Measurements from ENCODE around the gene TNRC6B.
"Not testable (repeated sequence)": the region's sequence is repeated elsewhere in the genome, so short reads cannot be mapped to it uniquely, and the experiment has no call there.

The TNRC6B gene

DNA sequence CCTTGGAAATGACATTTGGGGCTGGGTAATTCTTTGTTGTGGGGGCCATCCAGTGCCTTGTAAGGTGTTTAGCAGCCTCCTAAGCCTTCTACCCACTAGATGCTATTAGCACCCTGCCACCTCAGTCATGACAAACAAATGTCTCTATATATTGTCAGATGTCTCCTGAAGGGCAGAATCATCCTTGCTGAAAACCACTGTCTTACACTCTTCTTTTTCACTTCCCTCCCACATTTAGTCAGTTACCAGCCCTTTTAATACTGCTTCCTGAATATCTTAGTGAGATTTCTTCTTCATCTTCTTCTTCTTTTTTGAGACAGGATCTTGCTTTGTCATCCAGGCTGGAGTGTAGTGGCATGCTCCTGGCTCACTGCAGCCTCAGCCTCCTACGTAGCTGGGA lies 33.1 kb downstream of the TNRC6B start:
- in situ Hi-C loops (cut with MboI; ENCODE audit: low sequenced_read_pairs), result no loop called here

DNA sequence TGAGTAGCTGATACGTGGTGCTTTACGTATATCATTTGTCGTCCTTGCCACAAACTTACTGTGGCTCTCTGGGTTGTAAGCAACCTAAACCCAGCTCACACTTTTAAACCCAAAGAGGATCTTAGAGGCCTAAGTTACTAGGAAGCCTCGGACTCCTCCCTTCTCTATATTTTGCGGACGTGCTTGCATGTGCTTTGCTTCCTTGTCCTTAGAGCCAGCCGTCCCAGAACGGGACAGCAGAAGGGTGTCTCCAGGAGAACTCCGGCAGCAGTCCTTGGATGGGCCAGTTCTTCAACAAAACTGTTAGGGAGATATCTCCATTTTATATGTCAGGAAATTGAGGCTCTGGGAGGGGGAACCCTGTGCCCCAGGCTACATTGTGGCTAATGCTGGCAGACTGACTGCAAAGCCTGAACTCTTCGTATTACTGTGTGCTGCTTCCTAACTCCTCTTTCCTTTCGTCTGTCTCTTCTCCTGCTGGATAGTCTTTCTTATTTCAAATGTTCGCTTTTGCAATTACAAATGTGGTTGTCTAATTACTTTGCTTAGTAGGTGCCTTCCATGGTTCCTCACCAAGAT lies 33.8 kb downstream of the TNRC6B start:
- in situ Hi-C loops (cut with MboI; ENCODE audit: low sequenced_read_pairs), result no loop called here

DNA sequence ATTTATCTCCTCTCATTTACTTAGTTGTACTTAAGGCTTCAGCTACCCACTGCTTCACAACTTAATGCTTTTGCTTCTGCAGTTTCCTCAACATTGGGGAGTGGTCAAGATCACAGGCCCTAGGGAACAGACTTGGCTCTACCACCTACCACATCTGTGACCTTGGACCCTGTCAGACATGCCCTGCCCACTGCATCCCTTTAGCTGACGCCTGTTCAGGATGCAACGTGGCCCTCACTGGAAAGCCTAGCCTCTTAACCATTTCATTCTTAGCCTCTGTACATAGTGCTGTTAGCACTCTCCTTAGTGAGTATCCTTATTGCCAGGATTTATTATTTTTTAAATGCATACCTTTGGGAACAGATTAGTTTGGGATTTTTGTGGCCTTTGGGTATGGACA lies 34.4 kb downstream of the TNRC6B start:
- in situ Hi-C loops (cut with MboI; ENCODE audit: low sequenced_read_pairs), result no loop called here

DNA sequence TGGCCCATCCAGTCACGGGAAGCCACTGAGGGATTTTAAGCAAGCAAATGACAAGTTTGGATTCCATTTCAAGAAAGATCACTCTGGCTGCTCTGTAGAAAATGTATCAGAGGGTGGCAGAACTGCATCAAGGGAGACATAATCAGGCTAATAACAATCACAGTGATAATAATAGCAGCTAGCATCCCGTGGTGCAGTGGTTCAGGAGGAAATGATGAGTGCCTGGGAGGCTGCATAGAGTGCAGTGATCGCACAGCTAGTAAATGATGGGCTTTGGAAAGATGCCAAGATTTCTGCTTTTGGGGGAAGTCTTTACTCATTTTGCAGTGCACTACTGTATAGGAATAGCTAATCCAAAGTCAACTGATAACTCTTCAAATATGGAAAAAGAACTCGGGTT lies 35.8 kb downstream of the TNRC6B start:
- in situ Hi-C loops (cut with MboI; ENCODE audit: low sequenced_read_pairs), result no loop called here

DNA sequence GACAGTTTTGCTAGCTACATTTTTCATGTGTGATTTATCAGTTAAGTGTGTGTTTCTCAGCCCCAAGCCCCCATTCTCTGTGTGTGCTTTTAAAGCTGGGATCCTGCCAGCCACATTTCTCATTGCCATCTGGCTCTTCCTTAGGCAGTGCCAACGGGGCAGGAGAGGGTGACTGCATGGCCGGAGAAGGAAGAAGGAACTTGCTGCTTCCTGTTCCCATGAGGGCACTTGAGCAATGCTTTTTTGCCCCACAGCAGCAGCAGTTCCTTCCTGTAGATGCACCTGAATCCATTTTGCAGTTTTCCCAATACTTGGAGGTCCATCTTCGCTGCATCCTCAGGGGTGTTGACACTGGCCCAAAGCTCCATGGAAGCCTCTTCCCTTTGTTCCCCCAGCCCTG lies 37.5 kb downstream of the TNRC6B start:
- in situ Hi-C loops (cut with MboI; ENCODE audit: low sequenced_read_pairs), result no loop called here

DNA sequence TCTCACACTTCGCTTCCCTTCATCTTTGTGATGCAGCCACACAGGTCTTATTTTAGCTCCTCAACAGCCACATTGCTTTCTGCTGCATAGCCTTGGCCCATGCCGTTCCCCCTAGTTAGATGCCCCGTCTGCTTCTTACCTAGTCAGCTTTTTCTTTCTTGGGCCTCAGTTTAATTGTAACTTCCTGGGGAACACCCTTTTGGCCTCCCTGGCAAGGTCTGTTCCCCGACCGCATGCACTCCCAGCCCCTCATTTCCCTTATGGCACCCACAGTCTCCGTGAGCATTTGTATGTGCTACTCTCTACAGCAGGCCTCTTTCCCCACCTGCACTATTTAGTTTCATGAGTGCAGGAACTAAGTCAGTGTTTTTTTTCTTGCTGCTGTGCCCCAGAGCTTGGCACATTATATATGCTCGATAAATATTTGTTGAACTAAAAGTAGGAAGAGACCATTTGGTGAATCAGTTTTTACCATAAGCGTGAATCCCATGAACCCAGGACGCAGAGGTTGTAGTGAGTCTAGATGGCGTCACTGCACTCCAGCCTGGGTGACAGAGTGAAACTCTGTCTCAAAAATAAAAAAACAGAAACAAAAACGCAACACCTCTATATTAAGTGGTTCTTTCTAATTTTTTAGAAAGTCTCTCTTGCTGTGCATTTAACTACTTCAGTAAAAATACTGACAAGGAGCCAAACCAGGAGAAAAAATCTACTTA lies 38.5 kb downstream of the TNRC6B start:
- in situ Hi-C loops (cut with MboI; ENCODE audit: low sequenced_read_pairs), result no loop called here

DNA sequence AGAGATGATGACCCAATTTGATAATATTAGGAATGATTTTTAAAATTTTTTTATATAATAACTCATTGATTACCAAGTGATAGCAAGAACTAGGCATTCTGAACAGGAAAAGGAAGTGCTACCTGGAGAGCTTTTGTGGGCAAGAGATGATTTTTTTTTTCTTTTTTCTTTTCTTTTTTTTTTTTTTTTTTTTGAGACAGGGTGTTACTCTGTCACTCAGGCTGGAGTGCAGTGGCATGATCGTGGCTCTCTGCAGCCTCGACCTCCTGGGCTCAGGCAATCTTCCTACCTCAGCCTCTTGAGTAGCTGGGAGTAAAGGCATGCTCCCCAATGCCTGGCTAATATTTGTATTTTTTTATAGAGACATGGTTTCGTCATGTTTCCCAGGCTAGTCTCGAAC lies 40.4 kb downstream of the TNRC6B start:
- in situ Hi-C loops (cut with MboI; ENCODE audit: low sequenced_read_pairs), result no loop called here

DNA sequence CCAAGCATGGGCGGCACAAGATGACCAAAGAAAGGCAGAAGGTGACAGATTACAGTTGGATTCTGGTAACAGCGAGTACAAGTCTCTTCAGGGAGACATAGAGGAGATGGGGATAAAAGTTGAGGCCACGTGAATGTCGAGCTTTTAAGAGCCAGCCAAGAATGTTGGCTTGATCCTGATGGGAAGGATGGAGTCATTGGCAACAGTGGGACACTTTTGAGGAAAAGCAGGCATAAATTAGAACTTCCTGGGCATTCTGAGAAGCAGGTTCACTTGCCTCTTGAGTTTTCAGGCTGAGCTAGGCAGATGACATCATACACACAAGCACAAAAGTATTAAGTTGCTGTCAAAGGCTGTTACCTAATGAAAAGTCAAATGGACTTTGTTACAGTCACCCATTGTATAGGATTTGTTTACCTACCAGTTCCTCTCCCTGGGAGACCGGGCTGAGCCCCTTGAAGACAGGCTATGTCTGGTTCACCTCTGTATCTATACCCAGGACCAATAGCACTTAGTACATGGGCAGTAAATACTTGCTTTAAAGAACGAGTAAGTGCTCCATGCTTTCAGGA lies 41.1 kb downstream of the TNRC6B start:
- in situ Hi-C loops (cut with MboI; ENCODE audit: low sequenced_read_pairs), result no loop called here

DNA sequence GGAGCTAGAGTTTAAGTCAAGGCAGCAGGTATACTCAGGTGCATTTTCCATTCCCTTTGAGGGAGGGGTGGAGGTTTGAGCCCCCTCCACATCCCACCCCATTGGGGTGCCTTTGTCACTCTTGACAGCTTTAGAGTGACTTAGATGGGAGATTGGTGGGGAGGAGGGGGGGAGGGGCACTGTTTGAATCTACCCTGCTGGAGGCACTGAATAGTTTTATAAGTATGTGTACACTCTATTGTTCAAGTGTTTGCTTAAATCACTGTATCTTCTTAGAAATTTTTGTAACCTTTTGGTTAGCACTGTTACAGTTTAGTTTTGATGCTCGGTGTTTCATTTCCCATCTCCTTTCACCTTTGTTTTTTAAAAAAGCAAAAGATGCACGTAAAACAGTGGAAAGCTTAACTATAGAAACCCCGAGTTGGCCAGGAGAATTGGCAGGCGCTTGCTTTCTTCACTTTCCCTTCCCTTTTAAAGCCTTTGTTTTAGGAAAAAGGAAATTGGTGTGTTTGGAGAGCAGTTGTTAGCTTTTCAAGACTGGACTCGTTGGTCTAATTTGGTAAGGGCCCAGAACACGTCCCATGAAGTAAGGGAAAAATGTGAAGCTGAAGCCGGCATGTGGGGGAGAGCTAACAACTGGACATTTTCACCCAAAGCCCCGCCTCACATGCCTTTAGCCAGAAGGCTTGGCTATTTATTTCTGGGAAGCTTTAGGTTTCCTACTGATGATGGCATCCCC lies 42.8 kb downstream of the TNRC6B start:
- in situ Hi-C loops (cut with MboI; ENCODE audit: low sequenced_read_pairs), result no loop called here

DNA sequence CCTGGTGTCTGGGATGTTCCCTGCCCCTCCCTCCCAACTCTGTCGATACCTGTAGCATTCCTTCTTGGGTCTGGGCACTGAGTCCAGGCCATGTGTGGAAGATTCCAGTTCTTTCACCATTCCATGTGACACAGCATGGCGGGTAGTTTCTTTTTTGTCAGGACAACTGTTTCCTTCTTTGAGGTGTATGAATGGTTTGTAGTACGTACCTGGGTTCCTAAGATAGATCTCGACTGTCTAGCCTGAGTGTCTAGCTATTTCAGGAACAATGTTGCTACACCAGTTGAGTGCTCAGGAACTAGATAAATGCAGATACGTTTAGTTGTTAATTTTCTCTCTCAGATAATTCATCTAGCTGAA lies 43.3 kb downstream of the TNRC6B start:
- in situ Hi-C loops (cut with MboI; ENCODE audit: low sequenced_read_pairs), result no loop called here

DNA sequence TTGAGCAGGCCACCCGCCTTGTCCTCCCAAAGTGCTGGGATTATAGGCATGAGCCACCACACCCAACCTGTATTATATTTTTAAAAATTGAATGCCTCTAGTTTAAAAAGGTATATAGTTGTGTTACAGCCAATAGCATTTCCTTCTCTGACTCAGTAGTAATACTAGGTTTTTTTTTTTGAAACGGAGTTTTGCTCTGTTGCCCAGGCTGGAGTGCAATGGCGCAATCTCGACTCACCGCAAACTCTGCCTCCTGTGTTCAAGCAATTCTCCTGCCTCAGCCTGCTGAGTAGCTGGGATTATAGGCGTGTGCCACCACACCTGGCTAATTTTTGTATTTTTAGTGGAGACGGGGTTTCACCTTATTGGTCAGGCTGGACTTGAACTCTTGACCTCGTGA lies 45.3 kb downstream of the TNRC6B start:
- in situ Hi-C loops (cut with MboI; ENCODE audit: low sequenced_read_pairs), result not testable (repeated sequence)

DNA sequence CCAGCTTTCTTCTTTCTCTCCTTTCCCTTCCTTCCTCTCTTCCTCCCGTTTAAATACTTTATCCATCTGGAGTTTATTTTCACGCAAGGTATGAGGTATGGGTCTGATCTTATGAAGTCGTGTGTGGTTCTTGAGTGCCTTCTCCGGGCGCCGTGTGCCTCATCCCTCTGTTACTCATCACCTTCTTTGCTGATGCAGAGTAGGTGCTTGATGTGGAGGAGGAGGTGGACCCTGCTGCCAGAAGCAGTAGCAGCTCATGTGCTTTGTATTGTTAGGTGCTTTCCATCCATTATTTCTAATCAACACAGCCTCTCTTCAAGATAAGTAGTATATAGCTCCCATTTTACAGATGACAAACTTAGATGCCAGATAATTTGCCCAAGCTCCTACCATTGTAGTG lies 47.0 kb downstream of the TNRC6B start:
- in situ Hi-C loops (cut with MboI; ENCODE audit: low sequenced_read_pairs), result no loop called here

DNA sequence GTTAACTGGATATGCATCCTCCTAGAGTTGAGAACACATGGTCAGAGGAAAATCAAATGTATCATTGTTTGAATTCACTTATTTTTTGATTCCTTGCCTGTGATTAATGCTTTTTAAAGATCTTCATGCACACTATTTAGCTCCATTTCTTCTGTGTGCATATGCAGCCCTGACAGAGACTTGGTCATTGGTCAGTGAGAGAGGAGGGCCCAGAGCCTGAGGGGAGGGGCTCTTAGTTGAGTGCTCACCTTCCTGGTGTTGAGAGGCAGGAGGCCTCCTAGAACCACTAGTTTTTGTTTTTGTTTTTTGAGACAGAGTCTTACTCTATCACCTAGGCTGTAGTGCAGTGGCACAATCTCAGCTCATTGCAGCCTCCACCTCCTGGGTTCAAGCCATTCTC lies 48.9 kb downstream of the TNRC6B start:
- in situ Hi-C loops (cut with MboI; ENCODE audit: low sequenced_read_pairs), result no loop called here

DNA sequence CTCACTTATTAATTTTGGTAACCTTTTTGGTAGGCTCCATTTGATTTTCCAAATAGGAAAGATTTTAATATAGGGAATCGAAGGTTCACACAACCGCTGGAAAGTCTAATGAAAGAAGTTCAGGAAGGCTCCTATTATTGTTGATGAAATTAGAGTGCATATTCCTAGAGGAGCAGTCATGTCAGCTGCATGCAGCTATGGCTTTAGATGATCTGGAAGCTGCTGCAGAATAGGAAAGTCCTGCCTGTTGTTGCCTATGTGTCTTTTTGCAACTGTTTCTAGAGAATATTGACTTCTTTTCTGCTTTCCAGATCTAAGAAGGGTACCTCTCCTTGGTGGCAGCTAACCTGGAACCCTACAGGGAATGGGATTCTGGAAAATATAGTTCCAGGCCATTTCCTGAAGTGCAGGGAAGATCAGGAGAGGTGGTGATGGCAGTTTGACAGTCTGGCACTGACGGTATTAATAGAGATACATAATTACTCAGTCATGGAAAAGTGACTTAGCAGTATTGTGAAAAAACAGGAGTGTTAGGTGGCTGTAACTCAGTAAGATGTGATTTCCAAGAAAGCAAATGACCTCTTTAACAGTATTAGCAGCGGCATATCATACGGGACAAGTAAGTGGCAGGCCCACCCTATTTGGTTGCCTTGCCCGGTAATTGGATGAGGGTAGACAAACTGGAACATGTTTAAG lies 54.0 kb downstream of the TNRC6B start:
- in situ Hi-C loops (cut with MboI; ENCODE audit: low sequenced_read_pairs), result no loop called here

DNA sequence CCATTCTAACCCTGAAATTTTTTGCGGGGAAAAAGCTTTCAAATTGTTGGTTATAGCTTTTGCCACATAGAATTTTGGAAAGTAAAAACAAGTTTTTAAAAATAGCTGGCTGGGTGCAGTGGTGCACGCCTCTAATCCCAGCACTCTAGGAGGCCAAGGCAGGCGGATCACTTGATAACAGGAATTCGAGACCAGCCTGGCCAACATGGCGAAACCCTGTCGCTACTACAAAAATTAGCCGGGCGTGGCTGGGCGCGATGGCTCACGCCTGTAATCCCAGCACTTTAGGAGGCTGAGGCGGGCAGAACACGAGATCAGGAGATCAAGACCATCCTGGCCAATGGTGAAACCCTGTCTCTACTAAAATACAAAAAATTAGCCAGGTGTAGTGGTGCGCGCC lies 54.9 kb downstream of the TNRC6B start:
- in situ Hi-C loops (cut with MboI; ENCODE audit: low sequenced_read_pairs), result no loop called here

DNA sequence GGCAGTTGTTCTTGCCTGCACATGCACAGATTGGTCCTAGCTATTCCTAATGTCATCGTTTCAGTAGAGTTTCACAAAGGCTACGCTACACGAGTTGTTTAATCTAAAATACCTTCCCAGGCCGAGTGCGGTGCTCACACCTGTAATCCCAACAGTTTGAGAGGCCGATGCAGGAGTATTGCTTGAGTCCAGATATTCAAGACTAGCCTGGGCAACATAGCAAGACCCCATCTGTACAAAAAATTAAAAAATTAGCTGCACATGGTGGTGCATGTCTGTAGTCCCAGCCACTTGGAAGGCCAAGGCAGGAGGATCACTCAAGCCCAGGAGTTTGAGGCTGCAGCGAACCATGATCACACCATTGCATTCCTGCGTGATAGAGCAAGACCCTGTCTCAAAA lies 56.2 kb downstream of the TNRC6B start:
- in situ Hi-C loops (cut with MboI; ENCODE audit: low sequenced_read_pairs), result no loop called here

DNA sequence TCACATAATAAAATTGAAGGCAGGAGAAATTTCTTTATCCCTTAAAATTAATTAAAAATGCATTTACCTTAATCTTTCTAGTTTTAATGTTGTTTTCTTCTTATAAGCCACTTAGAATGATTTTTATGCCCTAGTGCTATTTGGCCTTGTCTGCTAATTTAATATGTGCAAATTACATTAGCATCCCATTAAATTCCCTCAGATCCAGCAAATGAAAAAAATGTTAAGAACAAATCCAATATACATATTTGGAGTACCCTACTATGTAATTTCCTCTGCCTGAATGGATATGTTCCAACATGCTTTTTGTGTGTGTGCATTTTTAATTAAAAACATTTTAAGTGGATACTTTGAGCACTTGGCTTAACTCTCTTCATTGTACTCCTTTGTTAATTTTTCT lies 56.9 kb downstream of the TNRC6B start:
- in situ Hi-C loops (cut with MboI; ENCODE audit: low sequenced_read_pairs), result no loop called here

DNA sequence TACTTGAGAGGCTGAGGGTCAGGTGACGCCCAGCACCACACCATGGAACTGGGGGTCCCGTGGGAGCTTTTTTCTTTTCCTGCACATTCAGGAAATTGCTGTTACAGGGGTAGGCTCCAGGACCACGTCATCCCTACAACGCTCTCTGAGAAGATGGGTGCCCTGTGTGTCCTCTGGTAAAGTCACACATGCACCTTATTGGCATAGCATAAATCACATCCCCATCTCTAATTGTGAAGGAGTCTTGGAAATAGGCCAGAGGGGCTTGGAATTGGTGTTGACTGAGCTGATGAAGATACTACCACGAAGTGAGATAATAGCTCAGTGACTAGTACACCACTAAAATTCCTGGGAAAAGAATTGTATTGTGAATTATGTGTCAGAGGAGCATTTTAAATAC lies 57.6 kb downstream of the TNRC6B start:
- in situ Hi-C loops (cut with MboI; ENCODE audit: low sequenced_read_pairs), result no loop called here

DNA sequence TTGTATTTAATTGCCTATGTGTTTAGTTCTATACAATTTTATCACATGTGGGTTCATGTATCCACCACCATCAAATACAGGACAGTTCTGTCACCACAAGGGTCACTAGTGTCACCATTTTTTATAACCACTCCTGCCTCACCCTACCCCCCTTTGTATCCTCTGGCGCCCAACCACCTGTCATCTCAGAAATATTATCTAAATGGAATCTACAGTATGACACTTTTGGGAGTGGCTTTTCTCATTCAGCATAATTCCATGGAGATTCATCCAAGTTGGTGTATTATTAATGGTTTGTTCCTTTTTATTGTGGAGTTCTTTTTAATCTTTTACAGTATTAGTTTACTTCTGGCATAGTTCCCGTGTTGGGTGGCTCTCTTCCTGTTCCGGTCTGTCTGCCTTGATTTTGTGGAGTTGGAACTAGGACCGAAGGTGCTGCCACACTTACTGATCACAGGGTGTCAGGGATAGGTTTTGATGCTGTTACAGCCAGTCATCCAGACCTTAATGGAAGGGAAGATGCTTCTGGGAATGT lies 58.5 kb downstream of the TNRC6B start:
- in situ Hi-C loops (cut with MboI; ENCODE audit: low sequenced_read_pairs), result no loop called here

DNA sequence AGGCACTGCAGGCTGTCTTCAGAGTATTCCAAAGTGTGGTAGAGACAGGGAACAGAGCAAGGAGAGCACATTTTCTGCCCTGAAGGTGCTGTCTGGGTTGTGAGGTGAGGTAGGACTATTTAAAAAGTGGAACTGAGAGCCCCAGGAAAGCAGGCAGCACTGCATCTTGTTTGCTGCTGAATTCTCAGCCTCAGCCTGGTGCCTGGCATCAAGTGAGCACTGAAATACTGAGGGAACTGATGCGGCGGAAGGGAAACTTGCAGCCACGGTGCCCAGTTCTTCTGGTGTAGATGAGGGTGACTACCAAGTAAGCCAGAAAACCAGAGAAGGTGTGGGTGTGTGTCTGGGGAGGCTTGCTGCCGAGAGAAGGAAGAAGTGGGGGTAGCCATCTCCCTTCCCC lies 59.5 kb downstream of the TNRC6B start:
- in situ Hi-C loops (cut with MboI; ENCODE audit: low sequenced_read_pairs), result no loop called here

DNA sequence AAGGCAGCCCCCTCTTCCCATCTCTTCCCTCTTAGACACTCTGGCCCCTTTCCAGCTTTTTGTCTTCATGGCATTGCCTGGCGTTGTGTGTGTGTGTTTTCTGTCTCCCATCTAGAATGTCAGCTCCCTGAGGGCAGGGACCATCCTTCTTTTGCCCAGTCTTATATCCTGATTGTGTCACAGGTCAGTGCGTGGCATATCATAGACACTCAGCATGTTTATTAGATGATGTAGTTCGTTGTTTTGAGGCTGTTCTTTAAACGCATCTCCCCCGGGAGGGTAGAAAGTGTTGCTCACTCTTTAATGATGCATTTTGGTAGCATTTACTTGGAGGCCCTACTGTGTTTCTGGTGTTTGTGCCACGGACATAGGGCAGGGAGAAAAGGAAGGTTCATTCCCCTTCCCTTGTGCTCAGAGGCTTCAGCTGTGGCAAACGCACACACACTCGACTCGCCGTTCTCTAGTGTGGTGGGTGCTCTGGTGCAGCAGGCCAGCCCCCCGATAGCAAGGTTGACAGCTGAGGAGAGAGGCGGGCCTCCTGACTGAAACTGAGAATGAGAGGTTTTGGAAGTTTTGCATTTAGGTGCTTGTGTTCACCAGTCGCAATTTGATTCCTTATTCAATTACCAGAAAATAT lies 60.2 kb downstream of the TNRC6B start:
- in situ Hi-C loops (cut with MboI; ENCODE audit: low sequenced_read_pairs), result no loop called here

All from HL-60/S4 (cell line).